ENCODE data around the gene STARD7.

Gene STARD7

DNA sequence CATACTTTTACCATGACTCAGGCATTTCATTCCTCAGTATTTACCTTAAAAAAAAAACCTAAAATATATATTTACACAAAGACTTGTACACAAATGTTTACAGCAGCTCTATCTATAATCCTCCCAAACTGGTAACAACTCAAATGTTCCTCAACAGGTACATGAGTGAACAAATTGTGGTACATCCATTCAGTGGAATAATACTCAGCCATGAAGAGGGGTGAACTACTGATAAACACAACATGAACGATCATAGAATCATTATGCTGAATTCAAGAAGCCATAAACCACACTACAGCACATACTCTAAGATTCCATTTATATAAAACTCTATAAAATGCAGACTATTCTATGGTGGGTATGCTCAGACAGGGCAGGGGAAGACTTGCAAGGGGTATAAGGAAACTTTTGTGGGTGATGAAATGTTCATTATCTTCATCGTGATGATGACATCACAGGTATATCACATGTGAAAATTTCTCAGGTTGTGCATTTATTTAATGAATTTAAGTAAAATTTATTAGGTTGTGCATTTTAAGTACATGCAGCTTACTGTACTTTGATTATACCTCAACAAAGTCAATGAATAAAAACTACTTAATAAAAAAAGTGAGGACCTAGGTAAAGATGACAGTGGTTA lies 38.6 kb downstream of the STARD7 start:
- Histone ChIP-seq H3K4me3 (IDR thresholded peaks at IDR 0.05; ENCODE audit: insufficient read depth, low read depth, low read length) (no peak overlapping the region), H3K27me3 (ENCODE audit: insufficient read depth, low read depth) (no peaks in the 10 kb centered on the region), H4K20me1 (ENCODE audit: insufficient read depth) (no peaks in the 10 kb centered on the region), H3K79me2 (ENCODE audit: insufficient read depth, low read depth) (no peaks in the 10 kb centered on the region), H2AFZ (ENCODE audit: low read depth) (no peak overlapping the region), H3K4me1 (ENCODE audit: low read depth, poor library complexity, severe bottlenecking) (no peaks in the 10 kb centered on the region), H3K27ac (no peak overlapping the region), H3K9ac (no peak overlapping the region), H3K36me3 (ENCODE audit: insufficient read depth) (no peaks in the 10 kb centered on the region), H3K4me2 (no peak overlapping the region)
- TF ChIP-seq, protein P1, sequence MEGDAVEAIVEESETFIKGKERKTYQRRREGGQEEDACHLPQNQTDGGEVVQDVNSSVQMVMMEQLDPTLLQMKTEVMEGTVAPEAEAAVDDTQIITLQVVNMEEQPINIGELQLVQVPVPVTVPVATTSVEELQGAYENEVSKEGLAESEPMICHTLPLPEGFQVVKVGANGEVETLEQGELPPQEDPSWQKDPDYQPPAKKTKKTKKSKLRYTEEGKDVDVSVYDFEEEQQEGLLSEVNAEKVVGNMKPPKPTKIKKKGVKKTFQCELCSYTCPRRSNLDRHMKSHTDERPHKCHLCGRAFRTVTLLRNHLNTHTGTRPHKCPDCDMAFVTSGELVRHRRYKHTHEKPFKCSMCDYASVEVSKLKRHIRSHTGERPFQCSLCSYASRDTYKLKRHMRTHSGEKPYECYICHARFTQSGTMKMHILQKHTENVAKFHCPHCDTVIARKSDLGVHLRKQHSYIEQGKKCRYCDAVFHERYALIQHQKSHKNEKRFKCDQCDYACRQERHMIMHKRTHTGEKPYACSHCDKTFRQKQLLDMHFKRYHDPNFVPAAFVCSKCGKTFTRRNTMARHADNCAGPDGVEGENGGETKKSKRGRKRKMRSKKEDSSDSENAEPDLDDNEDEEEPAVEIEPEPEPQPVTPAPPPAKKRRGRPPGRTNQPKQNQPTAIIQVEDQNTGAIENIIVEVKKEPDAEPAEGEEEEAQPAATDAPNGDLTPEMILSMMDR (conservative IDR thresholded peaks at IDR 0.05; ENCODE audit: low read depth, low read length), result no peak

DNA sequence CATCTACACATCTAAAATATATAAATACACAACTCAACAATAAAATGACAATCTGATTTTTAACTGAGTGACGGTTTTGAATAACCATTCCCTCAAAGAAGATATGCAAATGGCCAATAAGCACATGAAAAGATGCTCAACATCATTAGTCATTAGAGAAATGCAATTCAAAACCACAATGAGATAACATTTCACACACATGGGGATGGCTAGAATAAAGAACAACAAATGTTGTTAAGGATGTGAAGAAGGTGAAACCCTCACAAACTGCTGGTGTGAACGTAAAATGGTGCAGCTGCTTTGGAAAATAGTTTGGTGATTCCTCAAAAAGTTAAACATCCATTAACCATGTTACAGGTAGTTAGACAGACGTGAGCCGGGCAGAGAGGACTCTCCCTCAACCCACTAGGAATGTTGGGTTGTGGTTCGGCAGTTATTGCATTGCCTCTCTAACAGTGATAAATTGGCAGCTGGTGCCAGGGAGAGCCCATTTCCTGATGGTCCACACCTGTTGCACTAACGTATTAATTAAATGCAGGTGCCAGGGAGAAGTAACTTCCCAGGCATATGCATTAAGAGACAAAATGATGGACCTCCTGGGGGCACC lies 41.1 kb downstream of the STARD7 start:
- Histone ChIP-seq H3K4me3 (IDR thresholded peaks at IDR 0.05; ENCODE audit: insufficient read depth, low read depth, low read length) (no peak overlapping the region), H3K9ac (no peak overlapping the region), H3K79me2 (ENCODE audit: insufficient read depth, low read depth) (no peaks in the 10 kb centered on the region), H4K20me1 (ENCODE audit: insufficient read depth) (no peaks in the 10 kb centered on the region), H3K27me3 (ENCODE audit: insufficient read depth, low read depth) (no peaks in the 10 kb centered on the region), H3K4me1 (ENCODE audit: low read depth, poor library complexity, severe bottlenecking) (no peaks in the 10 kb centered on the region), H2AFZ (ENCODE audit: low read depth) (no peak overlapping the region), H3K4me2 (no peak overlapping the region), H3K36me3 (ENCODE audit: insufficient read depth) (no peaks in the 10 kb centered on the region), H3K27ac (no peak overlapping the region)
- TF ChIP-seq, protein P1 (conservative IDR thresholded peaks at IDR 0.05; ENCODE audit: low read depth, low read length), result no peak

DNA sequence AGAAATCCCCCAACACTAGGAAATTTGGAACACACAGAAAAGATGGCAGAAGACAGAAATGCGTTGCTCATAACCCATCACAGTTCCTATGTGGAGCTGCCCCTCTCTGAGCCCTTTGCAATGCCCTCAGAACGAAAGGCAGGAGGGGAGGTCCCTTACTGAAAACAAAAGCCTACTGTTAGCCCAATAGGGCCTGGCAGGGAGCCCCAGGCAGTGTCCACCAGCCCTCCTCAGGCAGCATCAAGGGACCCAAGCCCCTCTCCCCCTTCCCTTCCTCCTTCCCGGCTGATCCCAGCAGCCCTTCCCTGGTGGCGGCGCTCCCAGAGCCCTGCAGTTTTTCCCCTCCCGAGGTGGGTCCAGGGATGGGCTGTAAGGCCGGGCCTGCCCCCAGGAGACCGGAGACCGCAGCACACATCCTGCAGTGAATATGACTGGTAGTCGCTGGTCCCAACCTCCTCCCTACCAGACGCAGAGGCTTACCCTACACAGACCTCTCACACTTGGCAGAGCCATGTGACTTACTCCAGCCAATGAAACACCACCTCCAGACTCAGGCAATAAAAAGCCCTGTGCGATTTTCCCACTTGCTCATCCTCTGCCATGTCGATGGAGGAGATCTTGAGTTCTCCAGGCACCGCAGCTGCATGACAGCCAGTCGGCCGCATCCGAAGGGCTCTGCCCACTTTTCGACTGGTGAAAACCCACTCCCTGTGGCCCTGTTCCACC lies 44.0 kb downstream of the STARD7 start:
- Histone ChIP-seq H3K4me2 (no peak overlapping the region), H4K20me1 (ENCODE audit: insufficient read depth) (no peaks in the 10 kb centered on the region), H3K9ac (no peak overlapping the region), H3K36me3 (ENCODE audit: insufficient read depth) (no peaks in the 10 kb centered on the region), H3K4me1 (ENCODE audit: low read depth, poor library complexity, severe bottlenecking) (no peaks in the 10 kb centered on the region), H3K4me3 (IDR thresholded peaks at IDR 0.05; ENCODE audit: insufficient read depth, low read depth, low read length) (no peak overlapping the region), H3K79me2 (ENCODE audit: insufficient read depth, low read depth) (no peaks in the 10 kb centered on the region), H3K27ac (no peak overlapping the region), H3K27me3 (ENCODE audit: insufficient read depth, low read depth) (no peaks in the 10 kb centered on the region), H2AFZ (ENCODE audit: low read depth) (no peak overlapping the region)
- TF ChIP-seq, protein P1 (conservative IDR thresholded peaks at IDR 0.05; ENCODE audit: low read depth, low read length), result no peak

DNA sequence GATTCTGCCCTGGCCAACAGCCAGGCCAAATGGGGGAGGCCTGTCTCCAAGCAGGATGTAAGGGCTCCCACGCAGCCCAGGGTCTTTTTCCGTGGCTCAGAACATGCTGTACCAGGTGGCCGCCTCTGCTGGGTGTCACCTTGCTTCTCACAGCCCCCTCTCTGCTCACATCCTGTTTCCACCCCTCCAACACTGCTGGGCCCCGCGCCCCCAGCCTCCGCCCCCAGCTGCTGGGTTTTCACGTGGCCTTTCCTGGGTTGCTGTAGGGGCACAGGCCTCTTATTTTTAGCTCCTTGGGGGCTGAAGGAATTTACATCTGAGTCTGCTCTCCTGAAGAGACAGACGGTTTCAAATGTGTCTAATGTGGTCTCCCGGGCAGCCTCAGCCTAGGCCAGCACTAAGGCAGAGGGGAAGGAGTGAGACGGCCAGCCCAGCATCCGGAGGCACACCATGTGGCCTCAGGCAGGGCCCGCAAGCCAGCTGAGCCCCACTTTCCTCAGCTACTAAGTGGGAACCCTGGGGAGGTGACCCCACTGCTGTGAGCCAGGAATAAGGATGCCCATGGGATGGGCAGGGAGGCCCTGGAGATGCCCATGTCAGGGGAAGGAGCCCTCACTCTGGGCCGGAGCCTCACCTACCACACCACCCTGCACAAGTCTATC lies 44.7 kb downstream of the STARD7 start:
- H3K27ac ChIP-seq, result no peak overlapping the region
- H2AFZ ChIP-seq (ENCODE audit: low read depth), result no peak overlapping the region
- H3K4me3 ChIP-seq (IDR thresholded peaks at IDR 0.05; ENCODE audit: insufficient read depth, low read depth, low read length), result no peak overlapping the region
- H3K27me3 ChIP-seq (ENCODE audit: insufficient read depth, low read depth), result no peaks in the 10 kb centered on the region
- no peaks in the 10 kb centered on the region for H3K4me1 ChIP-seq (ENCODE audit: low read depth, poor library complexity, severe bottlenecking)
- H3K4me2 ChIP-seq, result no peak overlapping the region
- H3K36me3 ChIP-seq (ENCODE audit: insufficient read depth), result no peaks in the 10 kb centered on the region
- no peaks in the 10 kb centered on the region for H3K79me2 ChIP-seq (ENCODE audit: insufficient read depth, low read depth)
- H4K20me1 ChIP-seq (ENCODE audit: insufficient read depth), result no peaks in the 10 kb centered on the region
- TF ChIP-seq, protein P1 (conservative IDR thresholded peaks at IDR 0.05; ENCODE audit: low read depth, low read length), result no peak
- no peak overlapping the region for H3K9ac ChIP-seq

All from KMS-11 (cell line).